OCI-LY3 (cell line): Measurements from ENCODE around the gene ACP7.

Experiments
- H2AFZ ChIP-seq: fragments of 200-600, 300-600 bp; shearing (Covaris generic); 2 replicates; pipeline ENCODE4 v1.6.0; 2014; ENCODE audit warnings: antibody characterized with exemption, low read depth, low read length
- H3K27ac ChIP-seq: fragments of 200-600, 300-600 bp; sonication (generic); 2 replicates; pipeline ENCODE4 v1.5.1; 2014; ENCODE audit warnings: mild to moderate bottlenecking, low read length, moderate library complexity, mixed read lengths
- H3K27me3 ChIP-seq: fragments of 200-600, 300-600 bp; sonication (generic); 2 replicates; pipeline ENCODE4 v1.6.1; 2014; ENCODE audit warnings: low read depth, low read length, mixed read lengths
- H3K36me3 ChIP-seq: fragments of 200-600, 300-600 bp; sonication (generic); replicated peaks from 2 replicates; pipeline ENCODE3; 2014; ENCODE audit warnings: low read depth, low read length, mixed read lengths
- H3K4me1 ChIP-seq: fragments of 300-600, 200-600 bp; sonication (generic); 2 replicates; pipeline ENCODE4 v1.6.1; 2014; ENCODE audit warnings: low read length, mixed read lengths
- H3K4me2 ChIP-seq: fragments of 200-600, 300-600 bp; sonication (generic); 2 replicates; pipeline ENCODE4 v1.6.1; 2014; ENCODE audit warnings: low read length, mixed read lengths
- H3K4me3 ChIP-seq: fragments of 300-600, 200-600 bp; sonication (generic); 2 replicates; pipeline ENCODE4 v1.5.1; 2014; ENCODE audit warnings: antibody characterized with exemption, mild to moderate bottlenecking, low read length, moderate library complexity
- H3K79me2 ChIP-seq: fragments of 300-600, 200-600 bp; shearing (Covaris generic); 2 replicates; pipeline ENCODE4 v1.6.1; 2014; ENCODE audit warnings: mild to moderate bottlenecking, low read length, mixed read lengths
- H3K9ac ChIP-seq: fragments of 300-600, 200-600 bp; shearing (Covaris generic); 2 replicates; pipeline ENCODE4 v1.6.0; 2014; ENCODE audit warnings: mild to moderate bottlenecking, low read length, moderate library complexity
- H3K9me3 ChIP-seq: fragments of 200-600, 300-600 bp; shearing (Covaris generic); 2 replicates; pipeline ENCODE4 v1.6.1; 2014; ENCODE audit warnings: low read length, mixed read lengths; ENCODE audit not compliant: insufficient read depth
- H4K20me1 ChIP-seq: fragments of 200-600, 300-600 bp; sonication (generic); 2 replicates; pipeline ENCODE4 v1.6.1; 2016; ENCODE audit warnings: low read length, mixed read lengths; ENCODE audit not compliant: insufficient read depth
- EZH2phosphoT487 ChIP-seq: fragments of 200-600 bp; shearing (Covaris generic); IDR thresholded peaks from 2 replicates; pipeline ENCODE4 v1.6.1; 2018; ENCODE audit warnings: antibody characterized with exemption, mixed run types, low read depth
- TF ChIP-seq, protein P1 (sequence below): fragments of 200-600, 300-600 bp; sonication (generic); IDR thresholded peaks from 2 replicates; pipeline ENCODE4 v1.5.1; 2014; ENCODE audit warnings: antibody characterized with exemption, low read length, low read depth

Gene ACP7

DNA sequence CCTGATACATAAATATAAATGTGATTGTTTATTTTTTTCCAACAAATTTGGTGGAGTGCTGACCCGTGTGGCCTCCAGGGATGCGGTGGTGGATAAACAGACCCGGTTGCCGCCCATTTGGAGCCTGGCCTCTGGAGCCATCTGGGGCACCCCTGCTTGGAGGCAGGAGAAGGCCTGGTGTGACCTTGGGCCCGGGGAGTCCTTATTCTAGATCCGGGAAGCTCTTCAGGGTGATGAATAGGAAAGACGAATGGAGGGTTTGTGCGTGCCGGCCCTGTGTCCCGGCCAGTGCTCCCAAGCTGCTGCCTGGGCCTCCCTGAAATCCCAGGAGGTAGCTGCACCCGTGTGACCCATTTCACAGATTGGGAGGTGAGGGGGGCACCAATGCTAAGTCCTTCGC lies 53.0 kb downstream of the ACP7 start:
- Histone ChIP-seq H3K27me3 (no peaks in the 10 kb centered on the region), H3K9ac (no peak overlapping the region), H2AFZ (no peak overlapping the region), H3K79me2 (peaks cover 48% of the 10 kb centered on the region), H4K20me1 (peaks cover 58% of the 10 kb centered on the region), H3K4me2 (no peak overlapping the region), H3K9me3 (no peaks in the 10 kb centered on the region), H3K36me3 (no peaks in the 10 kb centered on the region), H3K4me3 (no peak overlapping the region), H3K27ac (no peak overlapping the region), H3K4me1 (peaks cover 4% of the 10 kb centered on the region; the same call in 1 of the 2 replicates)
- TF ChIP-seq, protein P1, sequence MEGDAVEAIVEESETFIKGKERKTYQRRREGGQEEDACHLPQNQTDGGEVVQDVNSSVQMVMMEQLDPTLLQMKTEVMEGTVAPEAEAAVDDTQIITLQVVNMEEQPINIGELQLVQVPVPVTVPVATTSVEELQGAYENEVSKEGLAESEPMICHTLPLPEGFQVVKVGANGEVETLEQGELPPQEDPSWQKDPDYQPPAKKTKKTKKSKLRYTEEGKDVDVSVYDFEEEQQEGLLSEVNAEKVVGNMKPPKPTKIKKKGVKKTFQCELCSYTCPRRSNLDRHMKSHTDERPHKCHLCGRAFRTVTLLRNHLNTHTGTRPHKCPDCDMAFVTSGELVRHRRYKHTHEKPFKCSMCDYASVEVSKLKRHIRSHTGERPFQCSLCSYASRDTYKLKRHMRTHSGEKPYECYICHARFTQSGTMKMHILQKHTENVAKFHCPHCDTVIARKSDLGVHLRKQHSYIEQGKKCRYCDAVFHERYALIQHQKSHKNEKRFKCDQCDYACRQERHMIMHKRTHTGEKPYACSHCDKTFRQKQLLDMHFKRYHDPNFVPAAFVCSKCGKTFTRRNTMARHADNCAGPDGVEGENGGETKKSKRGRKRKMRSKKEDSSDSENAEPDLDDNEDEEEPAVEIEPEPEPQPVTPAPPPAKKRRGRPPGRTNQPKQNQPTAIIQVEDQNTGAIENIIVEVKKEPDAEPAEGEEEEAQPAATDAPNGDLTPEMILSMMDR, result no peak
- TF ChIP-seq EZH2phosphoT487, result no peak

DNA sequence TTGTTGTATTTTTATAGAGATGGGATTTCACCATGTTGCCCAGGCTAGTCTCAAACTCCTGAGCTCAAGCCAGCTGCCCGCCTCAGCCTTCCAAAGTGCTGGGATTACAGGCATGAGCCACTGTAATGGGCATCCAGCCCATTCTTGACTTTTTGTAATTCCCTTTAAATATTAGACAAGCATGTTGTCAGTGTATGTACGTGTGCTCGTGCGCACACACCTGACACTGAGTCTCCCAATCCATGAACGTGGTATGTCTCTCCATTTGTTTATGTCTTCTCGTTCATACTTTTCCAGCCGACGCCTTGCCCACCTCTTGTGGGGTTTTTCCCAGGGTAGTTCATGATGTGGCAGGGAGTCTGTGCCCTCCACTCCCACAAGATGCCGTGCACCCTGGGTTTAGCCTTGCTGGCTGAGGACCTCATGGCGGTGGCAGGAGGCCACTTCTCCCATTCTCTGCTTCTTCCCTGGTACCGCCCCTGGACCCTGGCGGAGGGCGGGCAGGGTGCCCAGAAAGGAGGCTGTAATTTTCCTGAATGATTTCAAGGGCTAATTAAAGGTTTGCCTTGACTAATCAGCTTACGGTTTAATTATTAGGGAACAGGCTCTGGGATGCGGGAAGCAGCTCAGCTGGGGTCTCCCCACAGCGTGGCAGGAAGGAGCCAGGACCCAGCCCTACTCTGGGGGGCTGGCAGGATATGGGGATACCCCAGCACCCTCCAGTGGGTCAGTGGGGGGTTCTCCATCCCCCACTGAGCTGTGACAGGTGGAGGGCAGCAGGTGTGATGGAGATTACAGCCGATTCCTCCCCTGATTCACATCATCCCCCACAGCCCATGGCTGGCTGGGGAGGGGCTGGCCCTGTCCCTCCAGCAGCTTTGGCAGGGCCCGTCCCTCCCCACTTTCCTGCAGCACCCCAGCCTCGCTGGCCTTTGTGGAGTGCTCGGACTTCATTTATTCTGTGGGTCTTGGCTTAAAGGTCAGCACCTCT lies 54.3 kb downstream of the ACP7 start:
- H3K4me1 ChIP-seq, result no peaks in the 10 kb centered on the region

DNA sequence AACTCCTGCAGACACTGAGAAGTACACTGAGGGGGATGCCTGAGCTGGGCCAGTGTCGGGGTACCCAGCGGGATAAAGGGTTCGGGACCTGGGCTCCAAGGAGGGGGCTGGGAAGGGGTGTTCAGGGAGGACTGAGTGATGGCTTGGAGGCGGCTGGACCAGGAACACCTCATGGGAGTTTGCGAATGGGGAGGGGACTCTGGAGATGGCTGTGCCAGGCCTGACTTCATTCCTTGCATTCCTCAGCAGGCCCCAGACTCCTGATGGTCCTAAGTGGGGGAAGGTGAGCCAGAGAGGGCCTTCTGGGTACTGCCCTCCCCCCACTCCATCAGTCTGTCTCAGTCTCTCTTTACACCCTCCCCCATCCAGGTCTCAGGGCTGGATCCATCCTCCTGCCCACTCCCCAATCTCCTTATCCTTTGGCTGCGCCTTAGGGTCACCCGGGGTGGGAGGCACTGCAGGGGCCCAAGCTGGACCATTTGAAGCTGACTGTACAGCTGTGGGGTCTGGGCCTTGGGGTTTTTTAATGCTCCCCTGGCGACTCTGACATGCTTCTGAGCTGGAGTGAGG lies 55.2 kb downstream of the ACP7 start:
- Histone ChIP-seq H3K4me1 (peaks cover 2% of the 10 kb centered on the region), H3K9me3 (no peaks in the 10 kb centered on the region), H4K20me1 (peaks cover 49% of the 10 kb centered on the region), H3K4me3 (no peak overlapping the region), H3K9ac (no peak overlapping the region), H3K79me2 (peaks cover 32% of the 10 kb centered on the region; the same call in 1 of the 2 replicates), H3K4me2 (no peak overlapping the region), H3K27ac (no peak overlapping the region), H2AFZ (no peak overlapping the region), H3K36me3 (no peaks in the 10 kb centered on the region), H3K27me3 (no peaks in the 10 kb centered on the region)
- TF ChIP-seq EZH2phosphoT487, result no peak
- TF ChIP-seq, protein P1, result no peak

More for the DNA sequence above, 54.3 kb downstream of the ACP7 start:
- H3K9ac ChIP-seq, result no peak overlapping the region
- no peak for TF ChIP-seq EZH2phosphoT487
- TF ChIP-seq, protein P1, result no peak
- no peaks in the 10 kb centered on the region for H3K36me3 ChIP-seq
- H3K9me3 ChIP-seq, result no peaks in the 10 kb centered on the region
- no peak overlapping the region for H2AFZ ChIP-seq
- peaks cover 55% of the 10 kb centered on the region for H4K20me1 ChIP-seq
- H3K4me2 ChIP-seq, result no peak overlapping the region
- no peak overlapping the region for H3K4me3 ChIP-seq
- H3K27me3 ChIP-seq, result no peaks in the 10 kb centered on the region
- no peak overlapping the region for H3K27ac ChIP-seq
- peaks cover 37% of the 10 kb centered on the region; the same call in 1 of the 2 replicates for H3K79me2 ChIP-seq

DNA sequence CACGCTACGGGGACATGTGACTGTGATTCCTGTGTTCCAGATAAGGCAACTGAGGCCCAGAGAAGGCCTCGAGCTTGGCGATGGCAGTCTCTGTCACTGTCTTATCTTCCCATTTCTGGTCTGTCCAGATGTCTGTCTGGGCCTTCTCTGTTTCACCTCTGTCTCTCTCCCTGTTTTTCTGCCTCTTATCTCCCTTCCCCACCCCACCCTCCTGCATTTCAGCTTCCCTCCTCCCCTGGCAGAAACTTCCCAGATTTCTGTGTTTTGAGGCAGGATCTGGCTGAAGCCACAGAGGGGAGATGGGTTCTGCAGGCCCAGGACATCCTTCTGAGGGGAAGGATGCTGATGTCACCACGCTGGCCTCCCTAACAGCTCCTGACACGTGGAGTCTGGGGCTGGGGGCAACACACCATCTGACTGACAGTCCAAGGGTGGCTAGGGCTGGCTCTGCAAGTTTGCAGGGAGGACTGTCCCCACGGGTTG lies 55.8 kb downstream of the ACP7 start:
- Histone ChIP-seq H3K36me3 (no peaks in the 10 kb centered on the region), H3K27ac (no peak overlapping the region), H3K9me3 (no peaks in the 10 kb centered on the region), H3K4me1 (peaks cover 8% of the 10 kb centered on the region), H3K4me2 (no peak overlapping the region), H3K4me3 (no peak overlapping the region), H3K79me2 (peaks cover 29% of the 10 kb centered on the region; the same call in 1 of the 2 replicates), H2AFZ (no peak overlapping the region), H4K20me1 (peaks cover 52% of the 10 kb centered on the region), H3K27me3 (no peaks in the 10 kb centered on the region), H3K9ac (no peak overlapping the region)
- no peak for TF ChIP-seq EZH2phosphoT487
- TF ChIP-seq, protein P1, result no peak
